HG02973 (cell line): ENCODE results near the gene LRG1.

Source experiments
- ATAC-seq: cut with Tn5 transposase; IDR thresholded peaks from one replicate; pipeline ENCODE4 v1.9.1; 2021; ENCODE audit warnings: moderate library complexity; ENCODE audit not compliant: unreplicated experiment

LRG1 gene

GRCh38 chr19:4511300-4512054 lies 28.4 kb downstream of the LRG1 start:
- no peak for ATAC-seq

GRCh38 chr19:4510435-4511255 lies 29.2 kb downstream of the LRG1 start:
- ATAC-seq, result no peak

- ATAC-seq, result no peak
Observed at GRCh38 chr19:4508698-4509097, 31.1 kb downstream of the LRG1 start.

GRCh38 chr19:4507804-4508203 lies 32.0 kb downstream of the LRG1 start:
- ATAC-seq, result no peak

- ATAC-seq, result no peak
Observed at GRCh38 chr19:4507150-4507452, 32.7 kb downstream of the LRG1 start.

GRCh38 chr19:4506449-4507149 lies 33.2 kb downstream of the LRG1 start:
- ATAC-seq, result no peak

- no peak for ATAC-seq
Observed at GRCh38 chr19:4505570-4506448, 34.0 kb downstream of the LRG1 start.

GRCh38 chr19:4504891-4505569 lies 34.8 kb downstream of the LRG1 start:
- no peak for ATAC-seq

GRCh38 chr19:4504297-4504701 lies 35.5 kb downstream of the LRG1 start:
- ATAC-seq, result no peak

GRCh38 chr19:4503825-4504170 lies 36.0 kb downstream of the LRG1 start:
- no peak for ATAC-seq

GRCh38 chr19:4503132-4503824 lies 36.6 kb downstream of the LRG1 start:
- no peak for ATAC-seq

- ATAC-seq, result no peak
Observed at GRCh38 chr19:4502282-4503131, 37.3 kb downstream of the LRG1 start.

GRCh38 chr19:4501691-4502090 lies 38.1 kb downstream of the LRG1 start:
- no peak for ATAC-seq

GRCh38 chr19:4500841-4501591 lies 38.8 kb downstream of the LRG1 start:
- ATAC-seq, result no peak

GRCh38 chr19:4499855-4500254 lies 40.0 kb downstream of the LRG1 start:
- ATAC-seq, result no peak

GRCh38 chr19:4499318-4499717 lies 40.5 kb downstream of the LRG1 start:
- ATAC-seq, result no peak

- ATAC-seq, result no peak
Observed at GRCh38 chr19:4498694-4499093, 41.1 kb downstream of the LRG1 start.

- no peak for ATAC-seq
Observed at GRCh38 chr19:4497770-4498389, 42.0 kb downstream of the LRG1 start.
